Stimulated activated CD8-positive, alpha-beta memory T cell treated with anti-CD3 and anti-CD28 coated beads, Interleukin-7, amount 100 ng/mL, for 1 hour (primary cell): ENCODE measurements around the gene ARHGAP11A.

Experiments used
- DNase-seq, 2 donors: peaks; one replicate each; pipeline ENCODE4 v3.0.0-alpha.2; 2020; ENCODE audit warnings: low read depth in 2 of 2

The ARHGAP11A gene

DNA sequence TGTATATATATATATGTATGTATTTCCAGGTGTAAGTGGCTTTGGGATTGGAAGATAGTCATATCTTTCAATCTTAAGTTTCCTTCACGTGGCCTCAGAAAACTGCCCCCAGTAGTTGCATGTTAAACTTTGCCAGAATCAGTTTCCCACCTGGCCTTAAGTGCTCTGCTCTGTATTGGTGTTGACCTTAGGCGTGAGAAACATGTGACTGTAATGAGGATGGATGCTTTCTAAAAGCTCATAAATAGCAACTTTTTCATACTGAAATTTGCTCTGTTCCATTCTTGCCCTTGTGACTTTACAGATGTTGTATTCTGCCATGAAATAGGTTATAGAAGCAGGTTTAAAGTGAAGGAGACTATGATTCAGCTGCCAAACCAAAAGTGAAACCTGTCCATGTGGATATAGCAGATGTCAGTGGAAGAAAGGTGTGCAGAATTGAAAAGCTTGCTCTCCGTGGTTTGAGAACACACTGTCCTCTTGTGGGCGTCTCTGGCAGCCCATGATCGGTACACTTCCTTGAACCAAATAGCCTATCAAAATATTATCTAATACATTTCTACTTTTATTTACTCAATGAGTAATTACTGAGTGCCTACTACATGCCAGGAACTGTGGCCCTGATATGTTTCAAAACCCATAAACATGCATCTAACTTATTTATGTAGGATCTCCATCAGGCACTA is 42.0 kb downstream of the ARHGAP11A start:
- no peak for DNase-seq

DNA sequence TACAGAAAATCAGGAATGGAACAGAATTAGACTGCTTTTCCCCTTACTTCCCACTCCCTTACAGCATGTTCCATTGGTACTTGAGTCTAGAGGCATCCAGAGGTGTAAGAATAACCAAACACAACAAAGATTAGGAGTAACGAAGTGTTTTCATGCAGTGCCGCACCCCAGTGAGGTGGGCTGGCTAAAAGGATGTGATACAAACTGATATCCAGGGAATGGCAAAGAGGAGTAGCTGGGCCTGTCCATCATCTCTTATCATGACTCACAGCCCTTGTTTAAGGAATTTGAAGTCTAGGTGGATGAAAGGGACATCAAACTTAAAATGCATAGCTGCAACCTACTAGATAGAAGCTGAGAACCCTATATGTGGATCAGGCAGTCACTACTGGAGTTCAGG is 42.6 kb downstream of the ARHGAP11A start:
- DNase-seq = no peak

DNA sequence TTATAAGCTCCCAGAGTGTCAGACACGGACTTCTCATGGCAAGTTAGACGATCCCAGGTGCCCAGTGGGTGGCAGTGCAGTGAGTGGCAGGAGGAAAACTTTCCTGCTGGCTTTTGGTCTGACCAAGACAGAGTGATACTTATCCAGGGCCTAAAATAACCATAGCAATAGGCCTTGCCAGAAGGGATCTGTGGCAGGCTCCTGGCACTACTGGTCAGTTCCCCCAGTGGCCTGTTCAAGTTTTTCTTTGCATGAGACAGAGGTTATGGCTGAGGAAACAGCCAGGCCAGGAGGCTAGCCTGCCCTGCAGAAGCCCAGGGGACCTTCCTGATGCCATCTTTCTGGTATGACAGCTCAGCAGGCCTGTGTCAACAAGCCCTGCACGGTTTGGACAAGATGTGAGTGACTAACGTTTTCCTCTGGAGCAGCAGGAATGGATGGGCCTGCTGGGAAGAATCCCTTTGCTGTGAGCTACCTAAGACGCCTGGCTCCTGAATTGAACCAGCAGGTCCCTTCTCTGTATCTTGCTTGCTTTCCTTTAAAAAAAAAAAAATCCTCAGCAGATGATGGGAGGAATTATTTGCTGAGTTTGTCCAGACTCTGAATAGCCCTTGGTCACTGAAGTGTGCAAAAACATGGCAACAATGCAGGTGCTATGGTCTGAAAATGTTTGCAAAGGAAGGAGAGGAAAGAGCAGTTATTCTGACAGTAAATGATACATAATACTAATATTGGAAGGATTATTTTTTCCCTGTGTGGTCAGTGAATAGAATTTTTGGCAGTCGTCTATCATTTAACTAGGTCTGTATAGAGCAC is 44.2 kb downstream of the ARHGAP11A start:
- no peak for DNase-seq

DNA sequence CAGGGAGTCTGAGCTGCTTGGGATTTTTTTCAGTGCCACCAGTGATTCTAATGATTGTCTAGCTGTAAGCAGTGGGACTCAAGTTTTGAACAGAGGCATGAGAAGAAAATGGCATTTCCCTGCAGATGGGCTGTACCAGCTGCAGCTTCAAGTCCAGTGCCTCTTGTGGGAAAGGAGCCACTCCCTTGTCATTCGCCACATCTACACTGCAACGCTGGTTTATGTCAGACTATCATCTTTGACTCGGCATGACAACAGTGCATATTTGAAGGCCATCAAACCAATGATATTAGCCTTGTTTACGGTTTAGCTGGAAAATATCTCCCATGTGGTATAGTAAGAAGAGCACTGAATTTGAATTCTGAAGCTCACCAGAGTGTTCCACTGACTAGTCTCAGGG is 48.4 kb downstream of the ARHGAP11A start:
- no peak for DNase-seq

DNA sequence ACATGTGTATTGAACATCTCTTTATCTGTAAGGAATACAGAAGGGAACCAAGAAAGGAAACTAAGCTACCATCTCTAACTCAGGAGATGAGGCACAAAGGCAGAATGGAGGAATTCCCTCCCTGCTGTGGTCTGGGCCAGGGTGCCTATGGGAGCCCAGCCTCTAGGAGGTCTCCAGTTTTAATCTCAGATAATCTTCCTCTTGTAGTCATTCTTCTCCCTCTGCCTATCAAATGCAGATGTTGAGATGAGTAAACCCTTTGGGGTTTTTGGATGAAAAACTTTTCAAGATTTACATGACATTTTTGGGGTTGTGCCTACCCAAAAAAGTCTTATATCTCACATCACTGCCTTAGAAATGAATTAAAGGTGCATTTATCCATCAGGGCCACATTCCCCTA is 49.5 kb downstream of the ARHGAP11A start:
- DNase-seq = no peak

DNA sequence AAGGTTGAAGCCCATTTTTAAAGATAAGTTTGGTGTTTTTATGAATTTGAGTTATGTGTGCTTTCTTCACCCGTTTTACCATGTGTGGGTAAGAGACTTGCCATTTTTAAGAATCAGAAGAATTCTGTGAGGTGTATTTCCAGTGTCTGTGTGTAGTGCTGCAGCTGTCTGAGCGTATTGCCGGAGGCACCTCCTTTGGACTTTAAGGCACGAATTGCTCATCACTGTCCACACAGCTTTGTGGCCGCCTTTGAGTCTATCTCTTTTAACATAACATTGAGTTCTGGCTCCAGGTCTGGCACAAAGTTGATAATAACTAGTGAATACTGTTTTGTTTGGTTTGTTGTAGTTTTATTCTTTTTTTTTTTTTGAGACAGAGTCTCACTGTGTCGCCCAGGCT is 52.0 kb downstream of the ARHGAP11A start:
- DNase-seq = no peak

DNA sequence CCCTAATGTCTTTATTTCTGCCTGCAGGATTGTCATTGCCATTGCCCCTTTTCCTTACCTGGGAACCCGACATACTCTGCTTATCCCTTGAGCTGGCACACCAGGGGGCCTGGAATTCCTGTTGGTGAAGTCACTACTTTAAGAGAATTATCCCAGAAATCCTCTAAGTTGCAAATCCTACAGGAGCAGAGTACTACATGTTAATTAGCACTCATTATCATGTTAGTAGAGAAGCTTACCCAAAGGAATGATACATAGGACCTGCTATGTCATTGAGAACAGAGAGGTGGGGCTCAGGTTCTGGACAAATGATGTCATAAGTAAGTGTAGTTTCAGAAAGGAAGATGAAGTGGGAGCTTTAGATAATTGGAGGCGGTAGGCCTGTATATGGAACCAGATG is 53.6 kb downstream of the ARHGAP11A start:
- no peak for DNase-seq

DNA sequence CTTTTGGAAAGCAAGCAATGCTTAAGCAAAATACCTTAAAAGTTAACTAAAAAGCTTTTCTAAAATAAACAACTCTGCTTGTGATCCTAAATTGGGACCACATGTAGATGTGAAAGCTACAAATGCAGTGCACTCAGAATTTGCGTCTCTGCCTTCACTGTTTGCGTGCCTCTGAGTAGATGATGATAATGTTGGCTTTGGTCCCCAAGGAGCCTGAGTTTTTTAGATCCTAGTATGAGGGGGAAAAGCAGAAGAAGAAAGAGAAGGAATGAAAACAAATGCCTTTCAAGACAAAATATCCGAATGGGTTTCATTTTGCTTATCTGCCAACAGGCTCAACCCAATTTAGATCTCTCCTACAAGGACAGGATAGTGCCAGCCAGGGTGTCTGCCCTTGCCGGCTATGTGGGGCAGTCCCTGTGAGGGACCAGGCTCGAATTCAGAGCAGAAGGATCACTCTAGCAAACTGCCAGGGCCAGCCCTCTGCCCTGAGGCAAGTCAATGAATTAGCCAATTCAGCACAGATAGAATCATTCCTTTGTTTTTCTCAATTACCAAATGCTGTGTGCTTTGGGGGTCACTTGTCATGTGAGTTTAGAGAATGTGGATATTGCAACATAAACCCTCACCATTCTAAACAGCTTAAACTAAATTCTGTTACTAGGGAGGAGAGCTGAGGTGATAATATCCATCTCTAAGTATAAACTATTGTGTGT is 54.8 kb downstream of the ARHGAP11A start:
- no peak for DNase-seq

DNA sequence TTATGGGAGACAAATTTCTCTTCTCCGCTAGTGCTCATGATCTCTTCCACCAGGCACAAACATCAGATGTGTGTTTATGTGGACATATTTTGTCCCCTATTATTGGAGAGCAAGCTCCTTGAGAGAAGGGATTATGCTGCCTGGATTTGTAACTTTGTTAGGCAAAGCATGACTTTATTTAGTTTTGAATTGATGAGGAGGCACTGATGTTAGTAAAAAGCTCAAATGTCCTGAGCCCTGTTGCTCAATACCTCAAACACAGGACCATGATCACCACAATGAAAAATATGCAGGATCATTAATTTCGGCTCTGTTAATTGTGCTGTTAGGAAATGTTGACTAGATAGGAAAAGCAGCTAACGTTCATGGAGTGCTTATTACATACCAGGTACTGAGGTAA is 55.3 kb downstream of the ARHGAP11A start:
- DNase-seq = no peak

DNA sequence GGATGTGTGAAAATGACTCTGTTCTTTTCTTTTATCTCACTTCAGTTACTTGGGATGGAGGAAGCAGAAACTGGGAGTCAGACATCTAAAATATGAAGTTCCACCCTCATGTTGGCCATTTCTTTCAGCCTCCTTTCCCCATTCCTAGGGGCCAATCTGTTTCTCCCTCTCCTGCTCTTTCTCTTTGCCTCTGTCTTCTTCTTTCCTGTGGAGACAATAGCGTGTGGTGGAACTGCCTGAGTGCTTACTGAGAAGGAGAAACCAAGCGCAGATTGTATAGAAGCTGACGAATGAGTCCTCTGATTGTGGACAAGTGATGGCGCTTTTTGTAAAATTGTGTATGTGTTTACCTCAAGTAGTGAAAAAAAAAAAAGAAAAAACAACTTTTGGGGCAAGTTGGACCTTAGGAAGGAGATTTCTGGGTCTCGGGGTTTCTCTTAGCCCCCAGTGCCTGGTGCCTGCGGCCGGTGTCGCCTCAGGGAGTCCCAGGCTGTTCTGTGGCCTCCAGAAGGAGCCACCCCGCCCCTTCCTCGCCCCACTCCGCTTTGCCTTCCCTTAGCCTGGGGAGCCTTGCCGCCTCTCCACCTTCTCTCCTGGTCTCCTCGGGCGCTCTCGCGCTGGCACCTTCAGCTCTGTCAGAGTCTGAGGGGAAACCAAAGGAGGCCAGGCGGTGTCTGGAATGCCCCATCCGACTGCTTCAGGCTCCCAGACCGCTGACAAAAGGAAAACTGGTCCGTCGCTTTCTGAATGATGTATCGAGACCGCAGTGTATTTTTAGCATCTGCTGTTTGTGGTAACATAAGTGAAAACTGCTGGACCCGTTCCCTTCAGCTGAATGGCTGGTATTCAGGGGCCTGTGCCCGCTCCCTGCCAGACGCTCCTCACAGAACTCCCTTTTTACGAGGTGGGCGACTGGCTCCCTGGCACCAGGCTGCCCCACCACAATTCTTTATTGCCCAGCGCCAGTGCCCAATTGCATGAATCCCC is 56.3 kb downstream of the ARHGAP11A start:
- no peak for DNase-seq

DNA sequence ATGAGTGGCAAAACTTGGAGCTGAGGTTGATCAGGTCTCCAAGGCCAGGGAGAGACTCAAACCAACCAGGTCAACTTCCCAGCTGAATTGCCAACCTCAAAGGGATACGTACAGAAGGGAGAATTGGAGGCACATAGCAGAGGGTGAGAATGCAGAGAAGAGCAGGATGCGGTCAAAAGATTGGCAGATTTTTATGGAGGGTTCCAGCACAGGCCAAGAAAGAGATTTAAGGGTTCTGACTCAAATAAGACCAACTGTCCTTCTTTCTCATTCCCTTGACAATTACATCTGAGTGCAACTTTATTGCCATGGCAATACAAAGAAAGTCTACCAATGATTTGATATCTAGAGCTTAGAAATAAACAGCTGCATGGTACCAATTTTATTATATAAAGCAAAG is 59.4 kb downstream of the ARHGAP11A start:
- DNase-seq = no peak

DNA sequence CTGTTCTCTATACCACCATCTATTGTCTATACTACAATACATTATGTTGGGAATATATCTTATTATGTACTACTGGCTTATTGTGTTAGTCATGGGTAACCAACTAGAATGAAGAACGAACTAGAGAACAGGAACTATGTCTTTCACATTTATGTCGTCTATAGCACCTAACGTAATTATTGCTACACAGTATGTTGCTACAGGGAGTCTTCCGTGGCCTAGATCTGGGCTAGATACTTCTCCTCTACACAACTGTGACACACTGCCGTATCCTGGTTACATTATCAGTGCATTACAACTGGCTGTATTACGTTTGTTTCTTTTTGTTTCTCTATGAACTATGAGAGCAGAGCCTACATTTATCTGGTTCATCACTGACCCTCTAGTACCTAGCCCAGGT is 60.2 kb downstream of the ARHGAP11A start:
- DNase-seq = no peak

DNA sequence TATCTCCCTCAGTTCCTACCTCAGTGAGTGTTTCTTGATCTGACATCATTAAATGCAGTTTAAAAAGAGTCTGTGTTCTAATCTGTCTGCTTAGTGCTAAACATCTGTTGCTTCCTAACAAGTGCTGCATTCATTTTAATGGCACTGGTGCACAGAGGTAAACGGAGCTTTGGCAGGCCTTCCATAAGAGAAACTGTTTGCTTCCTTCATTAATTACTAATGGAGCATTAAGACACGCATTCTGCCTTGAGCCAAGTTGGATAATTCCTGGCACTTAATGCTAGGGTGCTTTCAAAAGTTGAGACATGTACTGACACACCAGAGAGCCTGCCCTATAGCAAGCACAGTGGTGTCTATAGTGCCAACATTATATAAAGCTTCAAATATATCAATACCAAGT is 60.9 kb downstream of the ARHGAP11A start:
- DNase-seq = no peak

DNA sequence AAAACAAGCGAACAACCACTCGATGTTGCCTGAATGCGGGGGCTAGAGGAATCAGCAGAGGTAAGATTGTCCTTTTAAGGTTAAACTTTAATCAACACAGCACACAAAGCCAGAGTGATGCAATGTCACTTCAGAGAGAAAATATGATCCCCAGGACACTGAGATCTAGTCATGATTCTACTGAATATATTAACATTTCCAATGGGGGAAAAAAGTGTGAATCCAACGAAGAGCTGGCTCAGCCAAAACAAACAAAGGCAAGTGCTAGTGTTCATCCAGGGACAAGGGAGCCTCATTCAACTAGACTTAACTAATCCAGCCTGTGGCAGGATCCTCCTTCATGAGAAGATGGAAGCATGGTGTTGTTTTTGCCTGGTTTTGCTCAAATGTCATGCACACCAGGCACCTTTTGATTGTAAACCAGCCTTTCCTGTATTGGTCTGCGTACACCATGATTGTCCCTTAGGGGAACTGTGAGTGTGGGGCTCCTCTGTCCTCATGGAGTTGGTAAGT is 62.0 kb downstream of the ARHGAP11A start:
- DNase-seq = no peak

DNA sequence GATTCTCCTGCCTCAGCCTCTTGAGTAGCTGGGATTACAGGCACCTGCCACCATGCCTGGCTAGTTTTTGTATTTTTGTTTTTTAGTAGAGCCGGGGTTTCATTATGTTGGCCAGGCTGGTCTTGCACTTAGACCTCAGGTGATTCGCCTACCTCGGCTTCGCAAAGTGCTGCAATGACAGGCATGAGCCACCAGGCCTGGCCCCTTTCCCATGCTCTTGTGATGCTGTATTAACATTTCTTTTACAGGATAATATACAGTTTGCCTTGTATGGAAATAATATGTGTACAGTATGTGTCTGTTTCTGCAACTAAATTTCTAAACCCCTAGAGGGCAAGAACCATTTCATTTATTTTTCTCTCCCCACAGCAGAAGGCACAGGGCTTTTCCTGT is 64.0 kb downstream of the ARHGAP11A start:
- DNase-seq = no peak

DNA sequence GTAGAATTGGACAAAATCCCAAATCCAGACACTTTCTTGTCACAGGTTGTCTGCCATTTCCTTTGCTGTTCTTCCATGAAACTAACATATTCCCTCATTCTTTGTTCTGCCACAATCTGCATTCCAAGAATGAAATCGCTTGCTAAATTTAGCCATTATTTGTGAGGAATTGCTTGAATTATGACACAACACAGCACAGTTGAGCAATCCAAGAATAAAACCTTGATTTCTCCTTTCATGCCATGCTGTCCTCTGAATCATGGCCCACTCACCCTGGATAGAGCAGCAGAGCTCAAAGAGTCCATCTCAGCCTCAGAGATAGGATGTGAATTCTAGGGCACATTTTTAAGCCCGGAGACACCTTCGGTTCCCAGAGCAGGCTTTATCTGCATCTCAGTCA is 67.3 kb downstream of the ARHGAP11A start:
- DNase-seq = no peak

DNA sequence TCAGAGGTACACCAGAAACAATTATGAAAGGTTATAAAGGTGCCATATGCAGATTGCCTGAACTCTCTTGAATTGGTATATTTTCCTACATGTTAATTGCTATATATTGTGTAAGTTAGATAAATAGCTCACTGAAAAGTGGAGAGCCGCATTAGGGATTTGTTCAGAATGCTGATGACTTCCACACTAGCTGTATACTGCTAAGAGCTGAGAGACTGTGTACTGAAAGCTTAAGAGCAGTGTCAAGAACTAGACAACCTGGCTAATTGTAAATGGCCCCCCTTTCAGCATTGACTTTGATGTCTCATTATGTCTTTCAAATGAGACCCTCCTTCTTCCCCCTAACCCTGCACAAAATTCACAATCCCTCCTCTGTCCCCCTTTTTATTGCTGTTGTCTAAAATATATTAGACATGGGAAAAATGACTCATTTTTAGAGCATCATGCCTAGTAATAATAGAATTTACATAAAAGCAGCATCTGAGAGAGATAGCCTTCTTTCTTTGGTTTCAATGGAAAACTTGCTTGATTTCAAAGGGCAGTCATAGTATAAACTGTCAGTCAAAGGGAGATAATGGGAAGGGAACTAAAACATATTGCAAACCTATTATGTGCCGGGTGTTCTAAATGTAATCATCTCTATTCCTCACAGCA is 67.8 kb downstream of the ARHGAP11A start:
- DNase-seq = no peak

DNA sequence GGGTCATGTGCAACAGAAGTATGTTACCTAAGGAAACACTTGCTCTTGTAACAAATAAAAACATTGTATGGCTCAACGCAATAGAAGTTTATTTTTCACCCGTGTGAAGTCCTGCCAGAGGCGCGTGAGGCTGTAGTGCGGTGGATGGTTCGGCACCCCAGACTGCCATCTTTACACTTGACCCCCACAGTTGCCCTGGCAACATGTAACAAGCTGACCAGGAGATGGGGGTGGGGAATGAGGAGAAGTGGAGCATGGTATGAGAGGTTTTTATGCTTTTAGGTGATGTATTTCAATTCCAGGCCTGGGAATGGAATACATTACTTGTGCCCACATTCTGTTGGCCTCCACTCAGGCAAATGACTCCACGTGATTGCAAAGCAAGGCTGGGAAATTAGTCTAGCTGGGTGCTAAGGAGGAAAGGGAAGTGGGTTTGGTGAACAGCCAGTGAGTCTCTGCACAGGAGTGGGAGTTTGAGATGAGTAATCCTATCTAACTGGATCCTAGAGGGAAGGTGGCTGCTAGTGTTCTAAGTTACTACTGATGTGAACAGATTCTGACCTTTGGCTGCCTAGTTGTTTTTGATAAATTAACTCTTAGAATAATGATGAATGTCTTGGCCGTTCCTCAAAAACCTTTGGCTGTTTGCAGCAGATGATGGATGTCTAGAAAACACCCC is 68.7 kb downstream of the ARHGAP11A start:
- no peak for DNase-seq

DNA sequence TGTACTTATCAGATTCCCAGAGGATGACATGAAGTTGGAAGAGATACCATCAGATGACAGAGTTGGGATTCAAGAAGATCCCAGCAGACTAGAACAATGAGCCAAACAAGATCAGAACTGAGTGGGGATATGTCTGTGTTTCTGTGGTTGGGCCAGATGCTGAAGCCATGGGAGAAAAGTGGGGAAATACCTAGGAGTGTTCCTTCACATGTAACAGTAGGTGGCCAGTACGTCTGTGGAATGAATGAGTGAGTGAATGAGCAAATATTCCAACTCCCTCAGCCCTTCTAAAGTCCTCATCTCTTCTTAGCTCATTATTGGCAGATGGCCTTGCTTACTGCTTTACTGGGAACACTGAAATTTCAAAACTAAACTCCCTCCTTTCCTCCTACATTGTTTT is 70.3 kb downstream of the ARHGAP11A start:
- no peak for DNase-seq

DNA sequence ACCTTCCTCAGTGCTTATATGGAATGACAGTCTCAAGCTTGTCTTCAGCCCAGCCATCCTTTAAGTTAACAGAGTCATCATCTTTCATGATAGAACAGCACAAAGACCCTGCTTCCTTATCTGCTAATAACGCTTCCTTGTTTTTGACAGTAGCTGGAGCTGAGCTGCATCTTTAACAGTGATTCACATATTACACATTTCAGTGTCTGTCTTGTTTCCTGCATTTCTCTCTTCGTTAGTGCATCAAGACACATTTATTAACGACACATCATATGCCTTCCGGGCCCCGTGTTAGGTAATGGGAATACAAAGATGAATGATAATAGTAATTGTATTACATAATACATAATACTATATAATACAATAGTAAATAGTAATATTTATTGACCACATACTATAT is 72.3 kb downstream of the ARHGAP11A start:
- DNase-seq = no peak
